Hematopoietic multipotent progenitor cell treated with erythropoietin and hydrocortisone succinate and interleukin-3 and kit ligand, for 4 days (in vitro differentiated cells): ENCODE data around the gene RGPD8.
A peak's percentile ranks its signal among the peaks of the same experiment; 100 is the strongest.
"Not testable (repeated sequence)": the region's sequence is repeated elsewhere in the genome, so short reads cannot be mapped to it uniquely, and the experiment has no call there.

ENCODE experiments used
- DNase-seq: peaks from one replicate; pipeline ENCODE4 v3.0.0-alpha.2; 2015

The RGPD8 gene

DNA sequence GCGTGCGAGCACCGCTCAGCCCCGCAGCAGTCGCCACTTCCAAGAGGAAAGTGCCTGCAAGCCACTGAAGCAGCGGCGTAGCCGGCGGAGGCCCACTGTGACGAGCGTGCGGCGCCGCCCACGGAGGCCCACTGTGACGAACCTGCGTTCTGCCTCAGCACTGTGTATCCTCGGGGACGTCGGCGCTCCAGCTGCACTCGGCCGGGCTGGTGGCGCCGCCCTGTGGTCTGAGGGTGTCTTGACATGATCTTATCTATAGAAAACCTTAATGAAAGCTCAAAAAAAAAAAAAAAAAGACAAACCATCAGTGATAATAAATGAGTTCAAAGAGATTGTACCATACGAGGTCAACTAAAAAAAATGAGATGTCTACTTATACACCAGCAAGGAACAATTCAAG, at the start of gene RGPD8:
Gene RGPD8 (minus strand): TSS at position 166 of the 400 bp plus-strand sequence. CDS start 192 bp downstream, outside the sequence.
- peak; percentile 94 for DNase-seq

- peak; percentile 68 for DNase-seq
Measured at GRCh38 chr2:112483042-112483473, 49.6 kb upstream of the RGPD8 start.

GRCh38 chr2:112482309-112483041, 49.0 kb upstream of the RGPD8 start:
- peak; percentile 64 for DNase-seq

- peak; percentile 89 for DNase-seq
Measured at GRCh38 chr2:112481528-112482233, 48.2 kb upstream of the RGPD8 start, which contains the start of gene TTL. Gene TTL (plus strand): TSS chr2:112482156. CDS start chr2:112482345, 189 bp downstream.

- peak; percentile 96 for DNase-seq
Measured at GRCh38 chr2:112481050-112481527, 47.6 kb upstream of the RGPD8 start.

DNA sequence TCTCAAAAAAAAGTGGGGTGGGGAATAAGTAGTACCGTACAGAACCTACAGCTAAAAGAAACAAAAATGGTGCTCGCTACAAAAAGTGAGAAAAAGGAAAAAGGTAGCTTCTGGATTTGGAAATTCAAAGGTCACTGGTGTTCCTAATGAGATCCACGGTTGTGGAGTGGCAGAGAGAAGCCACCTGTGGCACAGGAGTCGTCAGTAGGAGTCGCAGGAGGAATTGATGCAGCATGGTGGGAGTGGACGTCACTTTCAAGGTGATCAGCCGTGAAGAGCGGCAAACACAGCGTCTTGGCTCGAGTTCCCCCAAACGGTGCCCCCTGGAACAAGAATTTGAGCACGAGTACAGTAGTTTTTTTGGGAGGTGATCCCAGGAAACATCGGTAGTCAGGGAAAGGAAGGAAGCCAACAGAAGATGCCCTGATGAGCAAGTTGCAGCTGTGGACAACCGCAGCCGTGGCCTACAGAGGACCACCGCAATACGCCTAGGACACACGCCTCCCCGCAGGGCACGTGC, 47.1 kb upstream of the RGPD8 start:
- no peak for DNase-seq

GRCh38 chr2:112476434-112476833, 43.0 kb upstream of the RGPD8 start:
- DNase-seq = no peak

DNA sequence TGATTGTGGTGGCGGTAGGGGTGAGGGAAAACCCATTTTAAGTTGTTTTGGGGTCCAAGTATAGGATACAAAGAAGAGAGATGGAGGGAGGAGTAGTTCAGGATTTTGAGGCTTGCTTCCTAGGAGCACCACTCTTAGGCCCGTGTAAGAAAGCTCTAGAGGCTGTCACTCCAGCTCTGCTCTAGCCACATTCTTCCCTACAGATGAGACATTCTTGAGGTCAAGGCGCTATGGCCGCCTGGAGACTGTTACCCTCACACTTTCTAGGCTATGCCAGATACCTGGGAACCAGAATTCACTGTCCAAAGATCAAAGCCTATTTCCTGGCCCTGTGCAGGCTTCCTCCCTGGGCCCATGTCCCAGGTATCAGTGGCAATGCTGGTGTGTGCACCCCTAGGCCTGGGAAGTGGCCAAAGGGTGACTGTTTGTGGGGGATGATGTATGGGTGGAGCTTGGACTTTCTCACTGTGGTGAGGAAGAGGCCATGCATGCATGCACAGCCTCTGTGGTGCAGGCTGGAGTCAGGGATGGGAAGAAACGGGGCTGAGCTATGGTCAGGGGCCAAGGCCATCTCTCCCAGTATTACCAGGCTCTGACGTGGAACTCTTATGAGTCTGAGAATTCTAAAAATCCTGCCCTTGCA, 41.5 kb upstream of the RGPD8 start:
- no peak for DNase-seq

DNA sequence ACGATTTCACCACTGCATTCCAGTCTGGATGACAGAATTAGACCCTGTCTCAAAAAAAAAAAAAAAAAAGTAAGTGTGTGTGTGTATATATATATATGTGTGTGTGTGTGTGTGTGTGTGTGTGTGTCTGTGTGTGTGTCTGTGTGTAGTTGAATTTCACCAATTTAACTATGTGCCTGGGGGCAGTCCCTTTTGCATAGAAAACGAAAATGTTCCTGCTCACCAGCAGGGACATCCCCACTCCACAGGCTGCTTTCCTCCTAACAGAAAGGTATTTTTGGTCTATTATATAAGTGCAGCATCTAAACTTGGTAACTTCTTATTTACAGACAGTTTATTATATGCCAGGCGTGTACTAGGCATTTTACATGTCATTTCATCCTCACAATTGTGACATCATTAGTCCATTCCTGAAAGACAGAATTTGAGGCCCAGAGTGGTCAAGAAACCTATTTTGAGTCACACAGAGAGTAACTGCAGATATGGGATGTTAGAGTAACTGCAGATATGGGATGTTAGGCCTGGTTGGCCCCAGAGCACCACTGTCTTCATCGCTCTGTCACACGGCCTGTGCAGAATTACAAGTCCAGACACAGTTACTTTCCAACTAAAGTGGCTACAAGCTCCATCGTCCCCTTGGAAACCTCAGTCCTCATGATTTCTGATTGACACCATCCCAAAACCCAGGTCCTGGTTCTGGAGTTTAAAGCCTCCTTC, 39.3 kb upstream of the RGPD8 start:
- no peak for DNase-seq

DNA sequence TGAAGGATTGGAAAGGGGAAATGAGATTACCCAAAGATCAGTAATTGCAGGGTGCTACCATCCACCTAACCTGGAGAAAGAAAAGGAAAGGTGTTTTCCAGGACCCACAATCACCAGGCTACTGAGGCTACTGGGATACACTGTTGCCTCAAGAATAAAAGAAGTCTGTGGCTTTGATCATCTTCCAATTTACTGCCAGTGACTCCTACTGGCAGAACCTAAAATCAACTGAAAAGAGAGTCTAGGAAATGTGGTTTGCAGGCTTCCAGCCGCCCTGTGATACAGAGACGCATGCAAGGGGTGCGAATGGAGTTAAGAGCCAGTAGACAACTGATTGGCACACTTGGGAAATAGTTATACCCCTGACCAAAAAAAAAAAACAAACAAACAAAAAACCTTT, 31.9 kb upstream of the RGPD8 start:
- peak; percentile 51 for DNase-seq

- DNase-seq = no peak
Measured at GRCh38 chr2:112463256-112463655, 29.8 kb upstream of the RGPD8 start.

- no peak for DNase-seq
Measured at GRCh38 chr2:112462178-112462577, 28.7 kb upstream of the RGPD8 start.

DNA sequence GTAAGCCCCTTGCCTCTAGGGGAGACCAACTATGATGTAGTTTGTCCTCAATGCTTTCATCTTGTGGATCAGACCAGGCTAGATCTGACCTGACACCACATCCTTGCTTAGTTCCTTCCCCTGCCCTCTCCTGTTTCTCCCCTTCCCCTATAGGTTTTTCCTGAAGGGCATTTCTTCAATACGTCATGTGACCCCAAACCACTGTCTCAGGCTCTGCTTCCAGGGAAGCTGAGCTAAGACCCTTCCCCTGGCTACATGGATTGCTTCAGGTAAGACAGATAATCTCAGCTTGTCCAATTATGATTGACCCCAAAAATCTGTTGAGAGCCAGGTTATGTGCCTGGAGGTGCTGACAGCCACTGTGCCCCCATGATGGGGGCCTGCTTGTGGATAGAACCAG, 25.9 kb upstream of the RGPD8 start:
- no peak for DNase-seq

GRCh38 chr2:112454586-112454985, 21.1 kb upstream of the RGPD8 start:
- no peak for DNase-seq

DNA sequence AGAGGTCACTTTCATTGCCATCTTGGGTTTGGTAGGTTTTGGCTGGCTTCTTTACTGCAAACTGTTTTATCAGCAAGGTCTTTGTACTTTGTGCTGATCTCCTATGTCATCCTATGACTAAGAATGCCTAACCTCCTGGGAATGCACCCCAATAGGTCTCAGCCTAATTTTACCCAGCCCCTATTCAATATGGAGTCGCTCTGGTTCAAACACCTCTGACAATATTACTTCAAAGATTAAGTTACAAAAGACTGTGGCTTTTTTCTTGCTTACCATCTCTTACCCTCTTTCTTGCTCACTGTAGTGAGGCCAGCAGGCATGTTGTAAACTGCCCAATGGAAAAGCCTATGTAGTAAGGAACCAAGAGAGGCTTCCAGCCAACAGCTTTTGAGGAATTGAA, 17.9 kb upstream of the RGPD8 start:
- no peak for DNase-seq

- no peak for DNase-seq
Measured at GRCh38 chr2:112449854-112450253, 16.4 kb upstream of the RGPD8 start.

GRCh38 chr2:112444256-112444655, 10.8 kb upstream of the RGPD8 start:
- not testable (repeated sequence) for DNase-seq

DNA sequence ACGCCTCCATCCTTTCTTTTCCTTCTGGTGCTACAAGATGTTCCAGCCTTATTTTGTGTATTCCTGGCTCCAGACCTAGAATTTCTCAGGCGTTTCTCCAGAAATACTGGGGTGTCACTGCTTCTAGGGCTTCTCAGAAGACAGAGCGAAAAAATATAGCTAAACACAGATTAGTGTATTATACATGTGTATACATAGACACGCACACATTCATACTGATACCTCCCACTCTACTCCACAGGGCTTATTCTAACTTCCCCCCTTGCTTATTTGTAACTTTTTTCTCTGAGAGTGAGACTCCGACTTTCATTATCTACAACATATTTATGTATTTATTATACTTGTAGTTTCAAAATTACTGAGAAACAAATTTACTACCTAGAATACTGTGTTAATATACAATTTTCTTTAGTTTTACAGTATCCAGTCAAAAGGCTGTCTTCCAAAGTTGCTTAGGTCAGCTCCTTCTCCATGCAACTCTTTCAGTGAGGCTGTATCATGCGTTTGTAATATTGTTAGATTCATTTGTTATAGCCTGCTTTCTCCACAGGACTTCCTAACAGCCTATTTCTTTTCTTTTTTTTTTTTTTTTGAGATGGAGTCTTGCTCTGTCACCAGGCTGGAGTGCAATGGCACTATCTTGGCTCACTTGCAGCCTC, 5.3 kb upstream of the RGPD8 start:
- not testable (repeated sequence) for DNase-seq

GRCh38 chr2:112437405-112437831, 4.0 kb upstream of the RGPD8 start:
- not testable (repeated sequence) for DNase-seq

DNA sequence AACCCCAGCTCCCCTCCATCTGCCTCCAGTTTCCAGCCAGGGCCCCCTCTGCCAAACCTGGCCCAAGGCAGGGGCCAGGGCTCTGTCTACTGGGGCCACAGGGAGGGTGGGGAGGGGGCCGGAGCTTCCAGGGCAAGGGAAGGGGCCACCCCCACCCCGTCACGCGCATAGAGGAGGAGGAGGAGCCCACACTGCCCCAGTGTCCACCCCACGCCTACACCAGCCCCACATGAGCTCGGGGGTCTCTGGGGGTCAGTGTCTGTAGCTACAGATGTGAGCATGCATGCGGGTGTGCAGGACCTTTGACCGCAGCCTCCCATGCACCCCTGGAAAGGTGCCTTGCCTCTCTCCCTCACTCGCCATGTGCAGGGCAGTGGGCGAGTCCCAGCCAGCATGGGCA, 3.5 kb upstream of the RGPD8 start:
- DNase-seq = not testable (repeated sequence)

GRCh38 chr2:112435716-112436431, 2.4 kb upstream of the RGPD8 start:
- DNase-seq = not testable (repeated sequence)
